GM12874 (cell line): ENCODE measurements around the gene FXYD1.

Source experiments
- CTCF ChIP-seq: IDR thresholded peaks from 2 replicates; pipeline ENCODE4 v1.5.1; 2011; ENCODE audit warnings: low read depth, mild to moderate bottlenecking, control low read depth, low read length, moderate library complexity; ENCODE audit not compliant: insufficient read depth

FXYD1 gene

DNA sequence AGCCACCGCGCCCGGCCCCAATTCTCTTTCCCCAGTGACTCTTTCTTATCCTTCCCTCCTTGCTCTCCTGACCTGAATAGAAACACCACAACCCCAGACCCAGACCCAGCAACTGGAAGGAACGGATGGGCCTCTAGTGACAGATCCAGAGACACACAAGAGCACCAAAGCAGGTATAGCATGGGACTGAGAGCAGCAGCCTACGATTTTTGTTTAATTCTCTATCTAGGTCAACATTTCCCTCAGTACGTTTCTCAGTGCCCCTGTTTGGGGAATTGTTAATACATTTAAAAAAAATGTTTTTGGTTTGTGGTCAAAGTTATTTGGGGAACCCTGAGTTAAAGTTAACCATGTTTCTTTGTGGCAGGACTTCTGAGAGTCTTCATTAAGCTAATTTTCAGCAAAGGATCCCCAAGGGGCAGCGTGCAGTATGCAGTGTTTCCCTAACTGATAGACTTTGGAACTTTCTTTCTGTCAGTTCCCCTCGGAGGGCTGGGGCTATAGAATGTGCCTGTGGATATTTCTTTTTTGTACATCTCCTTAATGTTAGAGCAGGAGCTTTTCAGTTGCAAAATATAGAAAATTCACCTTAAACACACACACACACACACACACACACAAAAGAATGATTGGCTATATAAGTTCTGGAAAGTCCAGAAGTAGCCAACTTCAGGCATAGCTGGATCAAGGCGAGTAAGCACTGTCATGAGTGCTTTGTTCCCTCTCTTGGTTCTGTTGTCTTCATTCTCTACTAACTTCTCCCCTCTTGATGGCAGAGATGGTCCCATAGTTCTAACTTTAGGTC, 22.2 kb downstream of the FXYD1 start:
- no peak for TF ChIP-seq CTCF

- TF ChIP-seq CTCF = no peak
Measured at GRCh38 chr19:35161434-35161743, 22.8 kb downstream of the FXYD1 start.

DNA sequence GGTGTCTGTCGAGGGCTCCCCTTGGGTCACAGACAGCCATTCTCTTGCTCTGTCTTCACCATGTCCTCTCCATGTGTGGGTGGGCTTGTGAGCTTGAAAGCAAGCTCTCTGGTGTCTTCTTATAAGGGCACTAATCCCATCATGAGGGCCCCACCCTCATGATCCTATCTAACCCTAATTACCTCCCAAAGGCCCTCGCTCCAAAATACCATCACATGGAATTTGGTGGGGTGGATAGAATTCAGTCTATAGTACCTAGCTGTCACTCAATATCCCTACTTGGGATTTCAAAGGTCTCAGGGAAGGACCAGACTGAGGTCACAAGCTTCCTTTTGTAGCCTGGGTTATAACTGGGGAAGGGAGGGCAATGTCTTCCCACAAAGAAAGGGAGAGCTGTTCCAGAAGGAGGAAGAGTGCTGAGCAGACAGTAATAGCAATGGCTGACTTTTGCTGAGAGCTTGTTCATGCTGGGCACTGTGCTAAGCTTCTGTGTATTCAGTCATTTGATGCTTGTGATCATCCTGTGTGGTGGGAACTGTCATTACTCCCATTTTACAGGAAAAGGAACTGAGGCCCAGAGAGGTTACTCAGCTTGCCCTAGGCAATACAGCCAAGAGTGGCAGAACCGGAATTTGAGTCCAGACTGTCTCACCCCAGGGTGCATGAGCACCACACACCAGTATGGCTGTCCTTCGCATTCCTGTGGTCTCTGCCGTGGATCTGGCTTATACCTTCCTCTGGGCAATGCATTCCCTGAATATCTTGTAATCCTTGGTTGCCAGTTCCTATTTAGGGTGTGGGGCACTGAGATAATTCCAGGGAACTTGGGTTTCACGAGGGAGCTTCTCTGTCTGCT, 24.1 kb downstream of the FXYD1 start:
- TF ChIP-seq CTCF = no peak

DNA sequence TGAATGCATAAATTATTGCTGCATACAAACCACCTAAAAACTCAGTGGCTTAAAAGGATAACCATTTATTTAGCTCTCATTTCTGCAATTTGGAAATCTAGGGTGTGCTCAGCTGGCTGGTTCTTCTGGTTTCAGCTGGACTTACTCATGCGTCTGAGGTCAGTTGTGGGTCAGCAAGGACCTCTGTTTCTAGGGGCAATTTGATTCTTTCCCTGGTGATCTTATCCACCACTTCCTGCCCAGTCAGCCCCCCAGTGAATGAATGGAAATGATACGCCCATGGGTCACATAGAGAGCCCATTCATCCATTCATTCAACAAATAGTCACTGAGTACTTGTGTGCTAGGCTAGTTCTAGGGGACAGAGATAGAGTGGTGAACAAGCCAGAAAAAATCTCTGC, 25.8 kb downstream of the FXYD1 start:
- TF ChIP-seq CTCF = no peak

DNA sequence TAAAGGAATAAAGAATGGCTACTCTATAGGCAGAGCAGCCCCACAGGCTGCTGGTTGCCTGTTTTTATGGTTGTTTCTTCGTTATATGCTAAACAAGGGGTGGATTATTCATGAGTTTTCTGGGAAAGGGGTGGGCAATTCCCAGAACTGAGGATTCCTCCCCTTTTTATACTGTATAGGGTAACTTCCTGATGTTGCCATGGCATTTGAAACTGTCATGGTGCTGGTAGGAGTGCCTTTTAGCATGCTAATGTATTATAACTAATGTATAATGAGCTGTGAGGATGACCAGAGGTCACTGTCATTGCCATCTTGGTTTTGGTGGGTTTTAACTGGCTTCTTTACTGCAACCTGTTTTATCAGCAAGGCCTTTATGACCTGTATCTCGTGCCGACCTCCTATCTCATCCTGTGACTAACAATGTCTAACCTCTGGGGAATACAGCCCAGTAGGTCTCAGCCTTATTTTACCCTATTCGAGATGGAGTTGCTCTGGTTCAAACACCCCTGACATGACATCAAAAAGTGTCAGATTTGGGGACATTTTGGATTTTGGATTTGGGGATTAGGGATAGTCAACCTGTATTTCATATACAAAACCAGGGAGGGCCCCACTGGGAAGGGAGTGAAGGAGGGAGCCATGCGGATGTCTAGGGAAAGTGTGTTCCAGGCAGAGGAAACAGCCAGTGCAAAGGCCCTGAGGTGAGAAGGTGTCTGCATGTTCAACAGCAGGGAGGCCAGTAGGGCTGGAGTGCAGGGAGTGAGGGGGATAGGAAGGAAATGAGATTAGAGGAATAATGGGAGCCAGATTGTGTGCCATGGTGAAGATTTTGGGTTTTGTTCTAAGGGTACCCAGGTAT, 26.8 kb downstream of the FXYD1 start:
- TF ChIP-seq CTCF = no peak

DNA sequence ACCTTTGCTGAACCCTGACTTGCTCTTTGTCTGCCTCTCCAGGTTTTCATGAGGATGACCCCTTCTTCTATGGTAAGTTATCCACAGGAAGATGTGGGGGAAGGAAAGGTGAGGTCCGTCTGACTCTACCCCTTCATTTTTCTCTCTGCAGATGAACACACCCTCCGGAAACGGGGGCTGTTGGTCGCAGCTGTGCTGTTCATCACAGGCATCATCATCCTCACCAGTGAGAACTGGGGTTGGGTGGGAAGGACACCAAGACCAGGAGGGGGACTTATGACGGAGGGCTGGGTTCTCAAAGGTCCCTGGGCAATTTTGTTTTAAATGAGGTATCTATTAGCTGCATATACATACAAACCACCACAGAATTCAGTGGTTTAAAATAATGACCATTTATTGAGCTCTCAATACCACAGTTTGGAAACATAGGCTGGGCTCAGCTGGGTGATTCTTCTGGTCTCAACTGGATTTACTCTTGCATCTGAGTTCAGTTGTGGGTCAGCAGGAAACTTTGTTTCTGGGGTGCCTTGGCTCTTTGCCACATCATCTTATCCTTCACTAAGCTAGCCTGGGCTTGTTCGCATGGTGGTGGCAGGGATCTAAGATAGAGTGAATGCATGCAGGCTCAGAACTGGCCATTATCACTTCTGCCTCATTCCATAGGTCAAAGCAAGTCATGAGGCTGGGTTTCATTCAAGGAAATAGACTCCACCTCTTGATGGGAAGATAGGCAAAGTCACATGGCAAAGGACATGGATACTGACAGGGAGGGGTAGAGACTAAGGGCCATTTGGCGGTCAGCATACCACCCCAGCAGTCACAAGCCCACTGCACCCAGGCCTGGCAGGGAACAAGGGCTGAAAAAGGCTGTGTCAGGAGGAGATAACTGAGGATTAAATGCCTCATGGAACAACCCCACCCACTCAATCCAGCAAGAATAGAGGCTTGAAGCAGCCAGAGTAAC, 27.8 kb downstream of the FXYD1 start:
- TF ChIP-seq CTCF = no peak
